ENCODE data around the gene SH3TC1.

SH3TC1 gene

DNA sequence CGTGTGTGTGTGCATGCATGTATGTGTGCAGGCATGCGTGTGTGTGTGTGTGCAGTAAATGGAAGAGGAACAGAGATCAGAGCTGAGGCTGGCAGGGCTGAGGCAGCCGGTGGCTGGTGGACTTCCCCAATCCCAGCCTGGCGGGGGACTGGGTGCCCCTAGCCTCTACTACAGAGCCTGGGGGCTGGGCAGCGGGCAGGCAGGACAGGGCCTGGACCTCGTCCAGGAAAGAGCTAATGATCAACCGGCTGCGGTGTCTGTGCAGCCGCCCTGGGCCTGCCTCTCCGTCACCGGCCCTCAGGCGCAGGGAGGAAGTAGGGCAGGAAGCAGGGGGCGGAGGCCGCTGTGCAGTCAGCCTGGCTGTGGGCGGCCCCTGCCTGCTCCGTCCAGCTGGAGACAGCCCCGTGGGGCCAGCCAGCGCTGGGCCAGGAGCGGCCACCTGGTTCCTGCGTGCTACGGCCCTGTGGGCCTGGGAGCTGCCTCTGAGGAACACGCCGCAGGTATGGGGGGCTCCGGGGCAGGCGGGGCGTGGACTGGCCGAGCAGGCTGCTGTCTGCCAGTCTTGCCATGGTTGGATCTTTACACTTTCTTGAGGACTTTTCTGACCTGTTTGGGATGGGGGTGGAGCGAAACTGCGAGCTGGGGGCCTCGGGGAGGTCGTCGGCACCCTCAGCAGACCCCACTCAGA is at the start of gene SH3TC1:
Gene SH3TC1 (plus strand): TSS at position 385 of the 688 bp plus-strand sequence. CDS start 5,905 bp downstream, outside the sequence.
- peak; percentile 43 for DNase-seq (ENCODE audit: low read depth)

DNA sequence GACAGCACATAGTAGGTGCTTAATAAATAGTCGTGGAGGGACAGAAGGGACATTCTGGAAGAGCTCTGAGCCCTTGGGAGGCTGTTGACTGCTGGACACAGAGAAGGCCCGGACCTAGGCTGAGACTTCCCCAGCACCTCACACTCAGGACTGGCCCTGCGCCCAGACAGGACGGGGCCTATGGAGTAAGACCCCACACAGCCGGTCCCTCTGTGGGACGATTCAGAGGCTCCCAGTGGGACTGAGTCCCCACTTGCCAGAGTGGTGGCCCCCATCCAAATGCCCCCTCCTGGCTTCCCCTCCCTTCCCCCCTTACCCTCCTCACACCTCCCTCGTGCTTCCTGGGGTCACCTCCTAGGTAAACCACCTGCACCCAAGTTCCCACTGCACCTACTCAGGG is 49.4 kb upstream of the SH3TC1 start:
- no peak for DNase-seq (ENCODE audit: low read depth)

DNA sequence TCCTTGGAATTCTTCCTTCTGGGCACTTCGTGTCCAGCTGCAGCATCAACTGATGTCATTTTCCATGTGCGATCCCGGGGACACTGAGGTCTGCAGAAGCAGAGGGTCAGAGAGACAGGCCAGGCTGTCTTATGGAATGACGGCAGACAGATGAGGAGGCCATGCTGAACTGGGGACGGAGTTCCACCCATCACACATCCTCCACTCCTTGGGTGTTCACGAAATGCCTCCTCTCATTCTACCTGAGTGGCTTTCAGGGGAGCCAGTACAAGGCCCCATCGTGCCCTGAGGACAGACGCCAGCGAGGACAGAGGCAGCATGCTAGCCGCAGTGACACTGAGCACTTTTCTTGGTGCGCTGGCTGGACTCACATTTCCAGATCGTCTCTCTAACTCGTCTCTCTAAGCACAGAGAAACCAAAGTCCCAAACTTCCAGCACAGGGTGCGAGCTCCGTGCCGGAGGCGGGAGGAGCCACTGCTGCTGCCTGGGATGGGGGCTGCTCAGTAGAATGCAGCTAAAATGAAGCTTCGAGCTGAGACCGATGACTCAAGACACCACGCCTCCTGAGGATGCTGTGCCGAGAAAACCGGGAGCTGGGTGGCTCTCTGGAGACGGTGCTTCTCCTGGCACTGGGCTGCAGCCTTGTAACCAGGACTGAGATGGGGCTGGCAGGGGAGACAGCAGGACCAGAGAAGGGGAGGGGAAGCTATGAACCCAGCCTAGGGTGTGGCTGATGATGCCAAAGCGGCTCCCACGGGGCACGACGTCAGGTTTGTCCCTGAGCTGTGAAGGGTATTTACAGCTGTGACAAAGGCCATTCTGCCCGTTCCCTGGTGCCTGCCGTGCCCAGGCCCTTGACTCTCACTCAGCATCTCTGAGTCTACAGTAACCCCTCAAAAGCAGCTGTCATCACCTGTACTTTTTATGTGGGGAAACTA is 48.7 kb upstream of the SH3TC1 start:
- no peak for DNase-seq (ENCODE audit: low read depth)

DNA sequence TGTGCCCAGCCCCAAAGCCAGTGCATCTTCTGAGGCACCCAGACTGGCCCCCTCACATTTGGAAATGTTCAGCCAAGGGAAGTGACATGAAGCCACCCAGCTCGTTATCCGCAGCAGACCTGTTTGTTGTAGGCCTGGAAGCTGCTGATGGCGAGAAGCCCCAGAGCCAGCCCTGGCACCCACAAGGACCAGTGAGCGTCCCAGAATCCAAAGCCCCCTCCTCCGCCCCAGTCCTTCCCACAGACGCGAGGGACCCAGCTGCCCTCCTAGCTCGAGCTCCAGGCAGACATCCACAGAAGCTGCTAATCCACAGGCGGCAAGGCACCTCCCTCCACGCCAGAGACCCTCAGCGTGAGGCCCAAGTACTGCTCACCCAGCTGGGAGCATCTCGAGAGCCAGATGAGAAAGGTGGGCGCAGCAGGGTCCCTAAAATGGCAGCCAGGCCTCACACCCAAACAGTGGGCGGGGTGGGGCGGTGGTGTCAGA is 47.9 kb upstream of the SH3TC1 start:
- no peak for DNase-seq (ENCODE audit: low read depth)

DNA sequence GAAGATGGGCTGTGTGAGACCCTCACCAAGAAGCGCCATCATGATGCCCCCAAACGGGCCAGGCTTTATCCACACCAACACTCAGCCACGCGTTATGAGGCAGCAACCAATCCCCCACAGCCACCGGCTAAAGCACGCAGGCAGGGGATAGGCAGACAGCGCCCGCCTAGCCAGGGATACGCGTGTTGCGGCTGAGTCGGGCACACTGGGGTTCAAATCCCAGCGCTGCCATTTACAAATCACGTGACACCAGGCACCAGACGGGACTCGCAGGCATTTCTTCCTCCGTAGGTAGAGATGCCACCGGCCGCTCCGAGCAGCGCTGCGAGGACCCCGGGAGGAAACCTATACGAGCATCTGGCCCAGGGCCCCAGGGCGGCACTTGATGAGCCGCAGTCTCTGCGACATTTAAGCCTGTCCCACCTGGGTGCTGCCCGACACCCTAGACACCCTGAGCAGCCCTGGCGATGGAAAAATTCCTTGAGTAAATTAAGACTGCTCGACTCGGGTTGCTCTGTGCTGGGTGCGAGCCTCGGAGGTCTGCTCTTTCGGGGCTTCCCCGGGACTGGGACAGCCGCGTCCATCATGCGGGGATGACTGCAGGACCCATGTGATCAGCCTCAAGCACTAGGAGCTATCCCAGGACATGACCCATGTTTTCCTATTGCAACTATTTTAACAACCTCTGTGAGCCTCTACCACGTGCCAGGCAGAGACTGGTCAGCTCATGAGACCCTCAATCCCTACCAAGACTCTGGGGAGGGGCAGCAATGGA is 46.8 kb upstream of the SH3TC1 start:
- DNase-seq (ENCODE audit: low read depth), result no peak

DNA sequence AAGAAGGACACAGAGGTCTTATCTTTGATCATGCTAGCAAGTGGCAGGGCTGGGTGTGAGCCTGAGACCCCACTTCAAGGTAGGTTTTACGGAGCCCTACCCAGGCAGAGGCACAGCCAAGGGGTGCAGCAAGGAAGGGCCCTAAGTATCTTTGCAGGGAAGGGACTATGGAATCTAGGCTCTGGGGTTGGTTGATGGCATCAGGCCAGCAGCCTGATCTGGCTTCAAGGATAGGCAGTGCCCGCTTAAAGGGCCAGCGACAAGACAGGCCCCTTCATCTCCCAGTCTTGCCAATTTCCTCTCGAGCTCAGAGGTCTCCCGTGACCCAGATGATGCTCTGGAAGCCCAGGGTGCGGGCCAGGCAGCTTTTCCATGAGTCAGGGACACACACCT is 46.2 kb upstream of the SH3TC1 start:
- no peak for DNase-seq (ENCODE audit: low read depth)

DNA sequence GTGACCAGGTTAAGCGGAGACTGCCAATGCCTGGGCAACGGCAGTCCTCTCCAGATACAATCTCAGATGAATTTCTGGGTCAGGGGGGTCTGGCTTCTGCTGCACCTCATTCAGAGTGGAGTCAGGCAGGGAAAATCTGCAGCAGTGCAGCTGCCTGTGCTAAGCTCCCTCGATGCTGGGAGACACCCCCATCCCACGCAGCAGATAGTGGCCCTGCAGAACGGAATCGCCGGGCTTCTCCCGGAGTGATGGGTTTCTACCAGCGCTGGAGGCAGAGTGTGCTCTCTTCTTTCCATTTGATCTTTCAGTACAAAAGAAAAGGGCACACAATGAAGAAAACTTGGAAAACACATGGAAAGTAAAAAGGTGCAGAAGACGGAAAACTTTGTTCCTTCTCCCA is 45.6 kb upstream of the SH3TC1 start:
- DNase-seq (ENCODE audit: low read depth), result no peak

DNA sequence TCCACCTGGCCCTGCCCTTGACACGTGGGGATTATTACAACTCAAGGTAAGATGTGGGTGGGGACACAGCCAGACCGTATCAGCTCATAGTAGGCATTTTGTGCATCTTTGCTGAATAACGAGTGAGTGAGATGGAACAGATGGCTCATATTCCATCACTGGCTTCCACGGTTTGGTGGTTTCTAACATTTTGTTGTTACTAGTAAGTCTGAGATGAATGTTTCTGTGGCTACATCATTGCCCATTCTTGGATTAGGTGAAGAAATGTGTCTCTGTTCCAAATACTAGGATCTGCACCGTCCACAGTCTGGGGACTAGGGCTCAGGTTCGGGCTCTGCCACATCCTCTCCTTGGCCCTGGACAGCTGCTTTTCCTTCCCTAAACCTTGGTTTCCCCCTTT is 44.0 kb upstream of the SH3TC1 start:
- no peak for DNase-seq (ENCODE audit: low read depth)

DNA sequence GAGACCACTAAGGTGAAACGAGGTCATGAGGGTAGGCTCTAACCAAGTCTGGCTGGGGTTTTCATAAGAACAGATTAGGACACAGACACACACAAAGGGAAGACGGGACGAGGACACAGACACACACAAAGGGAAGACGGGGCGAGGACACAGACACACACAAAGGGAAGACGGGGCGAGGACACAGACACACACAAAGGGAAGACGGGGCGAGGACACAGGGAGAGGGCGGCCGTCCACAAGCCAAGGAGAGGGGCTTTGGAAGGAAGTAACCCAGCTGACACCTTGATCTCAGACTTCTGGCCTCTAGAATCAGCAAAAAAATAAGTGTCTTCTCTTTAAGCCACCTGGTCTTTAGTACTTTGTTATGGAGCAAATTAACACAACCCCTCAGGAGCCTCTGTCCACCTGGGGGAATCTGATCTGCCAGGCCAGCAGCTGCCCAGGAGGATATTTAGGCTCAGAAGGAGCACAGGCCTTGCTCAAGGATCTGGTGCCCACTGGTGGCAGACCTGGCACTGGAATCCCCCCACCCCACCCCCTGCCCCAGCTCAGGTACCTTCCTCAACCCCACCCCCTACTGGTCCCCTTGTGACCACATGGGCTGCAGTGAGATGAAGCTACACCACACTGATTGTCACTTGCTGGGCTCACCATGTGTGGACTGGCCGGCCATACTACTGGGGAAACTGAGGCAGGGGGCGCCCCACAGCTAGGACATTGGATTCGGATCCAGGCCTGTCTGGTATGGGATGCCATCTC is 43.2 kb upstream of the SH3TC1 start:
- DNase-seq (ENCODE audit: low read depth), result no peak

DNA sequence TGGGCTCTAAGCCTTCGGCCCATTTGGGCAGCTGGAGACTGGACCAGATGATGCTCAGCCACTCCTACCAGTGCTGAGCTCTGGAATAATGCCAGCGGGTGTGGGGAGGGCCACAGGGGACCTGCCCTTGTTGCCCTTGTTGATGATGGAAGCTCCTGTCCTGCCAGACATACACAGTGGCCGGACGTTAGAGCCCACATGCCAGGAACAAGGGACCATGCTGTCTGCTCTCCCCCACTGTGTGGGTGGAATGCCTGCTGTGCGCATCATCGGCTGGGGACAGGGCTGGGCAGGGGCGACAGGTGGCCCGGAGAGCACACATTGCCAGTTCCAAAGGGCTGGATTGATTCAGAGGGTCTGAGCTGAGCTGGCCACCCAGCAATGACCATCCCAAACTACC is 42.5 kb upstream of the SH3TC1 start:
- no peak for DNase-seq (ENCODE audit: low read depth)

DNA sequence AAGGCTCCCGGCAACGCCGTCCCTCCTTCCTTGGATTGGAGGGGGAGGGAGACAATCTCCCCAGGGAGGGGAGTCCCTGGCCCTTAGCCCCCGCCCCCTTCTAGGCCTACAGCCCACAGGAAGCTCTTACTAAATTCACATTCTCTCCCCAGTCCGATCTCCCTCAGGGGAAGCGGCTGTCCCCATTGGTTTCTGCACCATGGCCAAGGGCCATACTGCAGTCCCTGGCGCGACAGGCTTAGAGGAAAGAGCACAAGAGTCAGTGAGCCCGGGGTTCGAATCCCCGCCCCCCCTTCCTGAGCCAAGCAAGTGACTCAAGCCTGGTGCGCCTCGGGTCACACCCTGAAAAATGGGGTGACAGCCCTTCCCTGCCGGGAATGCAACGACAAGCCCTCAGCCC is 41.6 kb upstream of the SH3TC1 start:
- DNase-seq (ENCODE audit: low read depth), result no peak

DNA sequence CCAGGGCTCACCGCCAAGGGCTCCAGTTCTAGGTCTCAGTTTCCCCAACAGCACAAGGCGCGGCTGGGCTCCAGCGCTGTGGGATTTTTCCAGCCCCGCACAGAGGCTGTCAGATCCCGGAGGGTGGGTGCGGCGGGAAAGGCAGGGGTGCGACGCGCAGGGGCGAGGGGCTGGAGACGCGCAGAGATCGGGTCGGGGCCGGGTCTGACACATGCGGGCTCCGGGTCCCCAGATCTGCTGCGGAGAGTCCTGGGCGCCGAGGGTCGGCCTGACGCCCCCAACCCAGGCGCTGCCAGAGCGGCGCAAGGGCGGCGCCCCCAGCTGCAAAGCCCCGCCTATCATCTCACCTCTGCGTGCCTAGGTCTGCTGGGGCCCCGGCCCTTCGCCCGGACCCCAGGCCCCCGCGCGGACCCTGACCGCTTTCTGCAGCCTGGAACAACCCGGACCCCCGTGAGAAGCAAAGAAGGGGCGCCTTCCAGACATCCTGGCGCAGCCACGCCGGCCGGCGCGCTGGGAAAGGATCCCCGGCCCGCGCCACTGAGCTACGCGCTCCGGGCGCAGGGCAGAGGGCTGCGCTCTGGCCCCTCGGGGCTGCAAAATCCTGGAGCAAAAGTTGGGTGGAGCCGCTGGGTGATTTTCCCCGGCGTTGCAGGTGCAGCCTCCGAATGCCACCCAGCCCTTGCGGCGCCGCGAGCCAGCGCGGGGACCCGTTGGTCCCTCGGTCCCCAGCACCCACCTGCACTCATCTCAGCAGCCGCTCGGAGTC is 41.0 kb upstream of the SH3TC1 start:
- no peak for DNase-seq (ENCODE audit: low read depth)

DNA sequence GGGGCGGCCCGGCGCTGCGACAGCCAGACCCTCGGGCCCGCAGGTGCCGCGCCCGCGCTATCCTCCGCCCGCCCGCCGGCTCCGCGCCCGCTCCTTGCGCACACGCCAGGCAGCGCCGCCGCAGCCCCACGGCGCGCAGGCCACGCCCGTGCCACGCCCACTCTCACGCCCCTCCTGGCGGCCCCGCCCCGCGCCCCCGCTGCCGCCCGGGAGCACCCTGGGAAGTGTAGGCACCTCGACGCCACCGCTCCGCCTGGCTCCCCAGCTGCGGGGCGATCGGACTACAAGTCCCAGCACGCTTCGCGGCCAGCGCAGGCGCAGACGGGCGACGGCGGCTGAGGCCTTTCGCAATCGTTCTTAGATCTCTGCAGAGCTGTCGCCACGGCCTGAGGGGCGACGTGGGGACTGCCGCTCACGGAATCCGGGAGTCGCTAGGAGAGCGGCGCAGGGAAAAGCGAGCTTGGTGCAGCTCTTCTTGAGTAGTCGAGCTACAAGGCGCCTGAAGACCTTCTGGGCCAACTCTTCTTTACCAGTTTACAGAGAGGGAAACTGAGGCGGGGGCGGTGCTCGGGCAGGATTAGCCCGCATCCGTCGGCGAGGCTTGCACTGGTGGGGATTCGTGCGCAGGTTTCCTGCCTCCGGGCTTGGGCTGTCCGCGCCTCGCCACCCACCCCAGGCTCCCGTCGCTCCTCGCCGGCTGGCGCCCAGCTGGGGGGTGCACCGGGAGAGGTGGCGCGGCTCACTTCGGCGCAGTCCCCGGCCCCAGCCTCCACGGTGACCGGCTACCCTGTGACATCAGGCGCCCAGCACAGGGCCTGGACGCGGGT is 40.2 kb upstream of the SH3TC1 start, which contains the start of gene ABLIM2:
Gene ABLIM2 (minus strand): TSS at position 104 of the 827 bp plus-strand sequence. CDS start 124 bp downstream, outside the sequence.
- DNase-seq (ENCODE audit: low read depth), result peak; percentile 98

DNA sequence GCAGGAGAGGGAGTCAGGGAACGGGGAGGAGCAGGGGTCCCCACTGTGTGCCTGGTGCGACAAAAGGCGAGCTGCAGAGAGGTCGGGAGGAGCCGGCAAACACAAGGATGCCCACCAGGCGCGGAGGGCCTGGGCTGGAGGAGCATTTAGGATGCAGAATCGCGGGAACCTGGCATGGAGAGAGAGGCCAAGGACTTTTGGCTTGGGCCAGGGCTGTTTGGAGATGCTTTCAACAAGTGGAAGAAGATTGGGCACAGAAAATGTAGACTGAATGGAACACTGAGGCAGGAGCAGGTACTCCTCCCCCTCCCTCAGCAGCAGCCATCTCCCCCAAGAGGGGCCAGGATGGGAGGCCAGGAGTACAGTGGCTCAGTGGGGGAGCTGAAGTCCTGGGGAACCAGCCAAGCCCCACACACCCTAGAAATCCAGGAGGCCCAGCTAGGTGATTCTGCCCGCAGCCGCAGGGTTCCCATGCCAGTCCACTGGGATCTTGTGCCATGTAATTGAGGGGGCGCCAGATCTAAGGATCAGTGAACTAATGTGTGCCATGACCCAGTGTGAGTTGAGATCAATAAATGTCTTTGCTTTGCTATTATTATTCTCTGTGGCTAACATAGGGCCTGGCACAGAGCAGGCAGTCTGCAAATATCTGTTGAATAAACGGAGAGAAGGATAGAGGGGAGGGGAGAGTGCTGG is 39.4 kb upstream of the SH3TC1 start:
- DNase-seq (ENCODE audit: low read depth), result no peak

DNA sequence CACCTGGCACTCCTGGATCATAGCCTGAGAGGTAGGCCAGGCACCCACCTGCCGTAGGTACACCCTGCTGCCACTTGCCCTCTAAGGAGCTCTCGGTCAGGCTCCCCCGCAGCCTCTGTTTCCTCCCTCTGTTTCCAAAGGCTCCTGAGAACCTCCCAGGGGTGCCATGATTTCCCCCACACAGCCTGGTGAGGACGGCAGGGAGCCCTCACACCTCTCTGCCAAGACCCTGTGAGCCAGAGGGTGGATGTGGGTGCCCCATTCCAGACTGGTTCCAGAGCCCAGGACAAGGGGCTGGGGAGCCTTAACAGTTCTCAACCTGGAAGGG is 38.9 kb upstream of the SH3TC1 start:
- DNase-seq (ENCODE audit: low read depth), result no peak

DNA sequence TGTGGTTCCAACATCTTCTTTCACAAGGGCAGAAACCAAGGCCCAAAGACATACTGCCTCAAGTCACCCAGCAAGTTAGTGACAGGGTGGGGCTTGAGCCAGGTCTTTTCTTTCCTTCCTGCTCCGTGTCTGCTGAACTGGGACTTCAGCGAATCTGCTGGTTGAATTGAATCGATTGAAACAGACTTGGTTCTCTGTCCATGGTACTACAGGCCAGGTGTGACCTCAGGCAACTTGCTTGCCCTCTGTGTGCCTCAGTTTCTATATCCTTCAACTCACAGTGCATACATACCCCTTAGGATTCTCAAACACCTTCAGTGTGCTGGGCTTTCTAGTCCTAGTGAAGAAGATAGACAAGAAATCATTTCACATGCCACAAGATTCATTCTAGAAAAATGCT is 38.5 kb upstream of the SH3TC1 start:
- no peak for DNase-seq (ENCODE audit: low read depth)

DNA sequence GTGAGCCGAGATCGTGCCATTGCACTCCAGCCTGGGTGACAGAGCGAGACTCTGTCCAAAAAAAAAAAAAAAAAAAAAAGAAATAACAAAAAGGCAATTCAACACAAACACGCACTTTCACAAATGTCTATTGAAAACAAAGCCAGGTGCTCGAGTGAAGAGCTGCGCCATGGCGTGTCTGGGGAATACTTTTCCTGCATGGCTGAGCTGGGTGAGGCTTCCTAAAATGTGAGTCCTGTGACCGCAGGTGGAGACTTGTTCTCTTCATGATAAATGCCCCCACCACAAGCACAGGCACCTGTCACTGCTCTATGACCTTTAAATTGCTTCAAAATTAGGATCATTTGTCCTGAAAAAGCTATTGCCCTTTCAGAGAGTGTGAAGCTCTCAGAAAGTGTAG is 36.5 kb upstream of the SH3TC1 start:
- no peak for DNase-seq (ENCODE audit: low read depth)

DNA sequence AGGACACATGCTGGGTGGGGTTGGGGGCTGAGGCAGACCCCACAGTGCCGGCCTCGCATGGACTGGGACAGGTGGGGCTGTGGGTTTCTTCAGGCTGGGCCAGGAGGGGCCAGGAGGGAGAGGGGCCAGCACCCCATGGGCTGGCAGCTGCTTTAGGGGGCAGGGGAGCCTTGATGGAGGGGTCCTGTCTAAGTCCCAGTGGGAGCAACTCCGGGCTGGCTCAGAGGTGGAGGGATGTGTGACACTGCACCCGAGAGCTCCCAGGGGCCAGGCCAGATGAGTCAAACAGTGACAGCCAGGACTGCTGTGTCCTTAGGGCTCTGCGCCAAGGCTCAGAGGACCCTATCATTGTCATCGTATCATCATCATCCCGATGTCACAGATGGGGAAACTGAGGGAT is 36.1 kb upstream of the SH3TC1 start:
- no peak for DNase-seq (ENCODE audit: low read depth)

DNA sequence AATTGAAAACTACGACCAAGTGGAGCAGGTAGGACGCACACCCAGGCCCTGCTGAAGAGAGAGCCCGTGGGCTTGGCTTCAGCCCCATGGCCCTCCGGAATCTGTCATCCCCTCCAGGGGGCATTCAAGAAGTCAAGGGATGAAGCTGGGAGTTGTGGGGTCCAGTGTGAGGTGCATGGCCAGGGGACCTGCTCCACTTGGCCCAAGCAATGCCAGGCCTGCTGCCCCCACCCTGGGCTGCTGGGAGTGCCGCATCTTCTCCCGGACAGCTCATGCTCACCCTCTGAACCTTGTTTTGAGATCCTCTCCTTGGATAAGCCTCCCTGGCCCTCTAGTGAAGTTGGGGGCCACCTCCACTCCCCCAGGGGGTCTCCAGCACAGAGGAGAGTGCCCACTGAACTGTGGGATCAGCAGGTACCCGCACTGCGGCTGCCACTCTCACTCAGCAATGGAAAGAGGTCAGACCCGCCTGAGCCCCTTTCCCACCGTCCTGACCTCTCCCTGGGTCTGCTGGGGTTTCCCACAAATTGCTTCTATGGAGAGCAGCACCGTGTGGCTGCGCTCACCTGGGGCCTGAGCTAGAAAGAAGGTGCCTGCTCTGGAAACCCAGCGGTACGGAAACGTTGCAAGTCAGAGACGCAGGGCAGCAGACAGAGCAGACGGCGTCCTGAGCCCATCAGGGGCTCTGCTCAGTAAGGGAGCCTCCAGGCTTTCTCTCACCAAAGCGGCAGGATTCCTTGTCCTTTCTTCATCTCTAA is 35.5 kb upstream of the SH3TC1 start:
- no peak for DNase-seq (ENCODE audit: low read depth)
